MCF 10A (cell line): ENCODE data around the gene PDE6G. TPM values are rescaled to one million over a fixed set of nuclear protein-coding genes. Genes with fewer than 3 reads are reported as not detected.
A peak's percentile ranks its signal among the peaks of the same experiment; 100 is the strongest.
"Not testable (repeated sequence)": the region's sequence is repeated elsewhere in the genome, so short reads cannot be mapped to it uniquely, and the experiment has no call there.

Experiments used
- BruUV-seq: library from RNA; stranded (reverse); fragments of 400-500 nt; replicated peaks from 2 replicates; lab custom pipeline; 2021; lab: Mats Ljungman, UMichigan
- CTCF ChIA-PET: fragments of 300-600 bp; sonication (Branson Sonifier 250); formaldehyde crosslinking; extraction: SDS; loops from one replicate; lab custom pipeline; 2021; ENCODE audit warnings: antibody characterized with exemption, inconsistent platforms; lab: Yijun Ruan, JAX
- POLR2A ChIA-PET: fragments of 300-600, 350-650 bp; sonication (Branson Sonifier 250); formaldehyde crosslinking; extraction: SDS; loops from one replicate; lab custom pipeline; 2020; ENCODE audit warnings: antibody characterized with exemption, inconsistent platforms; lab: Yijun Ruan, JAX
- DNase-seq: peaks from one replicate; pipeline ENCODE4 v3.0.0-alpha.2; 2018; ENCODE audit not compliant: unreplicated experiment
- H3K27ac Mint-ChIP-seq: one replicate; pipeline ENCODE4 v1.8.0; 2022; ENCODE audit warnings: mild to moderate bottlenecking, low read depth, mixed read lengths; ENCODE audit not compliant: unreplicated experiment
- H3K27me3 Mint-ChIP-seq: one replicate; pipeline ENCODE4 v1.8.0; 2022; ENCODE audit warnings: mixed read lengths; ENCODE audit not compliant: insufficient read depth, unreplicated experiment
- H3K36me3 Mint-ChIP-seq: one replicate; pipeline ENCODE4 v1.8.0; 2022; ENCODE audit warnings: mild to moderate bottlenecking, moderate library complexity, mixed read lengths; ENCODE audit not compliant: insufficient read depth, unreplicated experiment
- H3K4me1 Mint-ChIP-seq: one replicate; pipeline ENCODE4 v1.8.0; 2022; ENCODE audit warnings: mixed read lengths; ENCODE audit not compliant: insufficient read depth, unreplicated experiment
- H3K4me3 Mint-ChIP-seq: one replicate; pipeline ENCODE4 v1.8.0; 2022; ENCODE audit warnings: mild to moderate bottlenecking, moderate library complexity, mixed read lengths; ENCODE audit not compliant: unreplicated experiment
- H3K9me3 Mint-ChIP-seq: one replicate; pipeline ENCODE4 v1.8.0; 2022; ENCODE audit warnings: mixed read lengths; ENCODE audit not compliant: unreplicated experiment
- CTCF ChIP-seq: fragments of 200-600 bp; IDR thresholded peaks from one replicate; pipeline ENCODE4 v1.8.0; 2022; ENCODE audit warnings: antibody characterized with exemption, mild to moderate bottlenecking; ENCODE audit not compliant: unreplicated experiment
- intact Hi-C: fragments of 100-400 bp; cut with micrococcal nuclease; formaldehyde crosslinking; loops from 2 replicates; pipeline ENCODE4 v1.14.1; 2022
- total RNA-seq: library from RNA; stranded (reverse); gene quantifications from 2 replicates; pipeline ENCODE4 v1.2.3, GENCODE V29; 2022

The PDE6G gene
- total RNA-seq, 1 experiment from 2014 or later, result not detected

GRCh38 chr17:81631482-81631881, 24.9 kb downstream of the PDE6G start:
- H3K36me3 Mint-ChIP-seq, result peaks cover 61% of the 10 kb centered on the region
- CTCF ChIA-PET, result no interaction called here
- no TSS peak for BruUV-seq
- peaks cover 6% of the 10 kb centered on the region for H3K4me1 Mint-ChIP-seq
- no peak overlapping the region for H3K4me3 Mint-ChIP-seq
- no peak for DNase-seq
- no peaks in the 10 kb centered on the region for H3K27me3 Mint-ChIP-seq
- intact Hi-C loops, result no loop called here
- POLR2A ChIA-PET, result interaction anchor here (0.7 to 1.1 kb wide), 2 partner anchors 35 to 52 kb away, joined by 3 to 6 read pairs; partner anchors contain the start of genes ARL16, CCDC137 and HGS
- no peak for TF ChIP-seq CTCF
- no peaks in the 10 kb centered on the region for H3K9me3 Mint-ChIP-seq
- no peak overlapping the region for H3K27ac Mint-ChIP-seq

- peaks cover 62% of the 10 kb centered on the region for H3K36me3 Mint-ChIP-seq
- no peak overlapping the region for H3K4me3 Mint-ChIP-seq
- intact Hi-C loops, result no loop called here
- H3K4me1 Mint-ChIP-seq, result no peaks in the 10 kb centered on the region
- H3K9me3 Mint-ChIP-seq, result no peaks in the 10 kb centered on the region
- no peaks in the 10 kb centered on the region for H3K27me3 Mint-ChIP-seq
- POLR2A ChIA-PET, result no interaction called here
- no TSS peak for BruUV-seq
- no peak for TF ChIP-seq CTCF
- CTCF ChIA-PET, result interaction anchor here (0.6 to 0.8 kb wide), 2 partner anchors 23 to 29 kb away, joined by 3 read pairs; no protein-coding TSS in a partner anchor
- DNase-seq, result no peak
- H3K27ac Mint-ChIP-seq, result peak overlapping the region; percentile 19
These were observed 26.1 kb downstream of the PDE6G start for GRCh38 chr17:81630274-81630673.

GRCh38 chr17:81621494-81622130, 34.7 kb downstream of the PDE6G start:
- POLR2A ChIA-PET, result interaction anchor here (0.6 to 1.4 kb wide), 3 partner anchors 14 to 100 kb away, joined by 3 read pairs; no protein-coding TSS in a partner anchor
- no peak overlapping the region for H3K4me3 Mint-ChIP-seq
- H3K9me3 Mint-ChIP-seq, result no peaks in the 10 kb centered on the region
- H3K27ac Mint-ChIP-seq, result no peak overlapping the region
- no peaks in the 10 kb centered on the region for H3K27me3 Mint-ChIP-seq
- no peak for TF ChIP-seq CTCF
- no TSS peak for BruUV-seq
- H3K36me3 Mint-ChIP-seq, result peaks cover 89% of the 10 kb centered on the region
- DNase-seq, result no peak
- no peaks in the 10 kb centered on the region for H3K4me1 Mint-ChIP-seq
- intact Hi-C loops, result no loop called here
- CTCF ChIA-PET, result no interaction called here

- intact Hi-C loops, H3K9me3 Mint-ChIP-seq, CTCF ChIA-PET, H3K4me1 Mint-ChIP-seq, POLR2A ChIA-PET, H3K27ac Mint-ChIP-seq, DNase-seq, H3K4me3 Mint-ChIP-seq, H3K27me3 Mint-ChIP-seq, BruUV-seq: not testable (repeated sequence)
- peaks cover 81% of the 10 kb centered on the region for H3K36me3 Mint-ChIP-seq
These were observed 38.0 kb downstream of the PDE6G start for GRCh38 chr17:81618307-81618706.
